Measurements from ENCODE around the gene IRX4. TPM values are rescaled to one million over a fixed set of nuclear protein-coding genes. Genes with fewer than 3 reads are reported as not detected.
"Not testable (repeated sequence)": the region's sequence is repeated elsewhere in the genome, so short reads cannot be mapped to it uniquely, and the experiment has no call there.

IRX4 gene
- total RNA-seq, 1 donor from 2014 or later, result not detected

GRCh38 chr5:1860949-1861348, 21.8 kb downstream of the IRX4 start:
- DNase-seq (ENCODE audit: extremely low read depth, low read depth, low spot score), result no peak

- DNase-seq (ENCODE audit: extremely low read depth, low read depth, low spot score), result no peak
Measured at GRCh38 chr5:1860021-1860610, 22.6 kb downstream of the IRX4 start.

DNA sequence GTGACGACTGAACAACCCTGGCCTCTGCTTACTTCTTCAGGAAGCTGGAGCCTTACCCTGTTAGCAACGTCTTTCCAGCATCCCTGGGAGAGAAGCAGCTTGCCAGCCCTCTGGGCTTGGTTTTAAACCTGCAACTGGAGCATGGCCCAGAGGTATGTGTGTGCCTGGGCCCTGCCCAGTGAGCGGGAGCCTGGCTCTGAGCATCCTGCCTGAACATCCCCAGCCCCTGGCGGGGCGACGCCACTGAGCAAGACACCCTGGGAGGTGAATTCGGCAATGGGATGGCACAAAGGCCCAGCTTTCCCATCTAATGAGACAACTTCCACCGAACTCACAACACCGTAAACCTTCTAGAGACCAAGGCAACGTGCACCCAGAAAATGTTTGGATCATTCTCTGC, 23.6 kb downstream of the IRX4 start:
- DNase-seq (ENCODE audit: extremely low read depth, low read depth, low spot score), result no peak

DNA sequence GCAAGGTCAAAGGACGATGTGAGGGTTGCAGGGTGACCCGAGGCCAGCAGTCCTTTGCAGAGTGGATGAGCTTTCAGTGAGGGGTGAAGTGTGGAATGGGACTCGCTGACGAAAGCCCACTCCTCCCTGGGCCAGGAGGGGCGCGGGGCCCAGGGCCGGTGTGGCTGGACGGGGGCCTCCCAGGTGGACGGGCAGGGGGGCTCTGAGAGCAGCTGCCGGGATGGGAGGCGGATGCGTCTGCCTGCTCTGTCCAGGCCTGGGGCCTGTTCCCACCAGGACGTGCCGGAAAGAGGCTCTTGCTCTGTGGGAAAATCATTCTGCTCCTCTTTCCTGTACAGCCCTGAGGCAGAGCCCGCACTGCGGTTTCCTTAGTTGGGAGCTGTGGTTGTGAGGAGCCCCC, 24.3 kb downstream of the IRX4 start:
- DNase-seq (ENCODE audit: extremely low read depth, low read depth, low spot score), result no peak

- DNase-seq (ENCODE audit: extremely low read depth, low read depth, low spot score), result no peak
Measured at GRCh38 chr5:1857256-1857600, 25.5 kb downstream of the IRX4 start.

DNA sequence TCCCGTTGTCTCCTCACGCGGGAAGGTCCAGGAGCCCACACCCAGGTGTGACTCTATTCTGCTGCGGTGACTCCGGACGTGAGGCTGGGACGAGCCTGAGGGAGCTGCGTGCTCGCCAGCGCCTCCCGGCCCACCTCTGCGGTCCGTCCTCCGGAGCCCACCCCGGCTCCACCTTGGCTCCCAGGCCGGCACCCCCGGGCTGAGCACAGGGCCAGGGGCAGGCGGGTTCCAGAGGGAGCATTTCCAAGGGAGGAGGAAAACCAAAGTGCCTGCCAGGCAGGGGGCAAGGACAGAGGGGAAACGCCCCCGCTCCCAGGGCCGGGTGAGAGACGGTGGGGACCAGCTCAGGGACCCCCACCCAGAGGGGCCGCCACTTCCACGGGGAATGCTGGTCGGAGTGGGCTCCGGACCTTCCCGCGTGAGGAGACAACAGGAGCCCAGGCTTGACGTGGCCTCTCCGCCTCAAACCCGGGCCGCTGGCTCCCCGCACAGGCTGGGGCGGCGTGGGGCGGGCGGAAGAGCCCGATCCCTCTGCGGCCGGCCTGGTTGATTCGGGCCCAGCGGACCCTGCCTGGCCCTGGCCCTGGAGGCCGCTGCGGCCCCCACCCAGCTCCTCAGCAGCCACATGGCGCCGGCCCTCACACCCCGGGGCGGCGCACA, 26.0 kb downstream of the IRX4 start:
- DNase-seq (ENCODE audit: extremely low read depth, low read depth, low spot score), result no peak

GRCh38 chr5:1855596-1855995, 27.1 kb downstream of the IRX4 start:
- DNase-seq (ENCODE audit: extremely low read depth, low read depth, low spot score), result no peak

DNA sequence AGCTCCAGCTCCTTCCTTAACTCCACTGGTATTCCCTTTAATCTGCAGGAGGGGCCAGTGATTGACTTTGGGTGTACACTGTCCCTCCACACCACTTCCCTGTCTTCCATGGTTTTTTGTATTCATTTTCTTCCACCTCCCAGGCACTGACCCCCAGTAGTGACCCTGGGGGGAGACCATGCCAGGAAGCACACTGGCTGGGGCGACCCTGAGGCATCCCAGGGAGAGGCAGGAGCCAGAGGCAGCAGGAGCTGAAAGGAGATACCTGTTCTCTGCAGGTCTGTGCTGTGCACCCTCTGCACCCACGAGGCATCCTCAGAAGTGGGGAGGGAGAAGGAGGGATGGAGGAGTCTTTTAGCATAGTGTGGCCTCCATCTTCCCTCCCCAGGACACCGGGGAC, 27.6 kb downstream of the IRX4 start:
- no peak for DNase-seq (ENCODE audit: extremely low read depth, low read depth, low spot score)

DNA sequence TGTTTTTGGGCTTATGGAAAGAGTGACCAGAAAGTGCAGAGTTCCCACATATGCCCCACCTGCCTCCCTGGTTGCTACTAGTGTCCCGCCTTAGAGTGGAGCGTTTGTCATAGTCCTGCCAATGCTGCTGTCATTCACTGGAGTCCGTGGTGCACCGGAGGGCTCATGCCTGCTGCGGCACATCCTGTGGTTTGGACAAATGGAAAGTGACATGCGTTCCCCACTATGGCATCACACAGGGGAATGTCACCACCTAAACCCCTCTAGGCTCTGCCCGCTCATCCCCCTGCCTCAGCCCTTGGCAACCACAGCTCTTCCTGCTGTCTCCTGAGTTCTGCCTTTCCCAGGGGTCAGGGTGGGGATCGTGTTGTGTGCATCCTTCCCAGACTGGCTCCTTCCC, 29.2 kb downstream of the IRX4 start:
- no peak for DNase-seq (ENCODE audit: extremely low read depth, low read depth, low spot score)

DNA sequence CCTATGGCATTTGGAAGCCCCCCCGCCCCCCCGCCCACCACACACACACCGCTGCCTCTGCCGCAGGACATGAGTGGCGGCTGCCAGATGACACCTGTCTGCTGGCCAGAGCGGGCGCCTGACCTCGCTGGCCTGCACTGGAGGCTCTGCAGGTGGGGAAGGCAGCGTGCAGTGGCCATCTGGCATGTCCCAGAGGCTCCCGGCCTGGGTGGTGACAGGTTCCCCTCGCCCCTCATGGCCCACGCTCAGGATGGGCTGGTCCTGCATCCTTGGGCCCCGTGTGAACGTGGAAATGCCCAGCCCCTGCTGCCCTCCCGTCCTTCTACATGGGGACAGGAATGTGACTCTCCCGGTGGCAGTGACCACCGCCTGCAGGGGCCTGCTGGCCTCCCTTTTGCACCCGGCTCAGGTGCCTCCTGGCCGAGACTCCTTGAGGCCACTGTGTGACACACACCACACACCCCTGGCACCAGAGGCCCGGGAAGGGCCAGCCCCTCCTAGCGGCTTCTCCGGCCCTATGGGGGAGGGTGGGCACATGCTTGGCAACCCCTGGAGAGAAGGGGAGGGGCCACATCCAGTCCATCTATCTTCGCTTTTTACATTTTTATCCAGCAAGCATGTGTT, 30.3 kb downstream of the IRX4 start:
- no peak for DNase-seq (ENCODE audit: extremely low read depth, low read depth, low spot score)

GRCh38 chr5:1851290-1851934, 31.3 kb downstream of the IRX4 start:
- no peak for DNase-seq (ENCODE audit: extremely low read depth, low read depth, low spot score)

DNA sequence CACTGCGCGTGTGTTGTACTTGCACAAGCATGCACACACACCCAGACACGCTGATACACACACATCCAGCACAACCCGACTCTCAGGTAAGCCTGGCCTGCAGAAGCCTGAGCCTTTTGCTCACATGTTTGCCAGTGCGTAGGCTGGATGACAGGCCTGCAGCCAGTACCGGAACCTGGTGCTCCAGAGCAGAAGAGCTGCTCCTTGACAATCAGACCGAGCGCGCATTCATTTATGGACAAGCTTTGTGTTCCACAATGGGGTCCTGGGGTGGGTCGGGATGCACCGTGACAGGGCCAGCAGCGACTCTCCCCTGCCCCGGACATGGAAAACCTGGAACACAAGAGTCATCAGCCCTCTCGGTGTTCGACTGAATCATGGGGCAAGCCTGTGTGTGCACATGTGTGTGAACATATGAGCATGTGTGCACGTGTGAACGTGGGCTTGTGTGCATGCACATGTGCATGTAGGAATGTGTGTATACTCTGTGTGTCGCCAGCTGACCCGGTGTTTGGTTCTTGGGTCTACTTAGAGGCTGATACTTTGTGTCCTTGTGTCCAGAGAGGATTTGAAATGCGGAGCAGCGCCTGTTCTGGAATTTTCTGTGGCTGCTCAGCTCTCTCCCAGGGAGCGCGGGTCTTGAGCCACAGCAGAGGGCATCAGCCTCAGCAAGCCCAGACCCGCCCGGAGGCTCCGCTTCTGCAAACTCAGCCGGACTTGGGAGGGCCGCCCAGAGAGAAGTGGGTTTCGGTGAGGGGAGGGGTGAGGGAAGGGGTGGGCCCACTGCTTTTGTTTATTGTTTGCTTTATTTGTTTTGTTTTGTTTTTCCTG, 32.2 kb downstream of the IRX4 start:
- no peak for DNase-seq (ENCODE audit: extremely low read depth, low read depth, low spot score)

DNA sequence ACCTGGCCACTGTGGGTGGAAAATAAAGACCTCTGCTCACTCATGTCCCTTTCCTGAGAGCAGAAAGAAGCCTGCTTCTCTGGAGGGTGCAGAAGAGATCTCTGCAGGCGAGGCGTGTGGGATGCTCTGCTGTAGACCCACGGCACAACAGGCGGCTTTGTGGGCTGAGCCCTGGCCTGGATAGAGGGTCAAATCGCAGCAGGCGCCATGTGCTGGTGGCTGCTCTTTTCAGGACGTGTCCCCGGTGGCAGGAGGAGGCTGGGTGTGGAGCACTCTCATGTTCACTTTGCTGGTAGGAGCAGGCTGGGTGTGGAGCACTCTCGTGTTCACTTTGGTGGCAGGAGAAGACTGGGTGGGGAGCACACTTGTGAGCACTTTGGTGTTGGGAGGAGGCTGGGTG, 35.1 kb downstream of the IRX4 start:
- DNase-seq (ENCODE audit: extremely low read depth, low read depth, low spot score), result no peak

GRCh38 chr5:1847056-1847455, 35.7 kb downstream of the IRX4 start:
- DNase-seq (ENCODE audit: extremely low read depth, low read depth, low spot score), result no peak

- DNase-seq (ENCODE audit: extremely low read depth, low read depth, low spot score), result no peak
Measured at GRCh38 chr5:1846583-1846982, 36.1 kb downstream of the IRX4 start.

DNA sequence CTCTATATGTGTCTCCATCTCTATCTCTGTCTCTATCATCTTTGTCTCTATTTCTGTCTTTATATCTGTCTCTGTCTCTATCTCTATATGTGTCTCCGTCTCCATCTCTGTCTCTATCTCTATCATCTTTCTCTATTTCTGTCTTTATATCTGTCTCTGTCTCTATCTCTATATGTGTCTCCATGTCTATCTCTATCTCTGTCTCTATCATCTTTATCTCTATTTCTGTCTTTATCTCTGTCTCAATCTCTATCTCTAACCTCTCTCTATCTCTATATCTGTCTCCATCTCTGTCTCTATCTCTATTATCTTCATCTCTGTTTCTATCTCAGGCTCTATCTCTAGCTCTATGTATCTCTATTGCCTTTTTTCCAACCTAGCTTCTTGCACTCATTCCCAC, 37.0 kb downstream of the IRX4 start:
- DNase-seq (ENCODE audit: extremely low read depth, low read depth, low spot score), result no peak

- no peak for DNase-seq (ENCODE audit: extremely low read depth, low read depth, low spot score)
Measured at GRCh38 chr5:1844708-1845436, 37.9 kb downstream of the IRX4 start.

DNA sequence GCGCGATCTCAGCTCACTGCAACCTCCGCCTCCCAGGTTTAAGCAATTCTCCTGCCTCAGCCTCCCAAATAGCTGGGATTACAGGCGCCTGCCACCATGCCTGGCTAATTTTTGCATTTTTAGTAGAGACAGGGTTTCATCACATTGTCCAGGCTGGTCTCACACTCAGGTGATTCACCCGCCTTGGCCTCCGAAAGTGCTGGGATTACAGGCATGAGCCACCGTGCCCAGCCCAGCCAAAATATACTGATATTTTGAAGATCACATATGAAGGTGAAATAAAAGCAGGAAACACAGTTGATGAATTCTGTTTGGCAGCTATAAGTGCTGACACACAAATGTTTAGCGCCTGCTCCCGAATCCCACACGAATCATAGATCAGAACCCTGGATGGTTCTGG, 39.0 kb downstream of the IRX4 start:
- DNase-seq (ENCODE audit: extremely low read depth, low read depth, low spot score), result not testable (repeated sequence)

- no peak for DNase-seq (ENCODE audit: extremely low read depth, low read depth, low spot score)
Measured at GRCh38 chr5:1842004-1842819, 40.5 kb downstream of the IRX4 start.

Data from glomerular endothelial cell (primary cell).